IPS-18a (cell line): ENCODE results near the gene DNM3.

Experiments used
- H3K27ac ChIP-seq: one replicate; pipeline ENCODE4 v1.5.1; 2013; ENCODE audit warnings: low read length
- H3K27me3 ChIP-seq: one replicate; pipeline ENCODE4 v1.6.1; 2013; ENCODE audit warnings: mild to moderate bottlenecking, low read length; ENCODE audit not compliant: control insufficient read depth, insufficient read depth
- H3K36me3 ChIP-seq: one replicate; pipeline ENCODE4 v1.6.1; 2013; ENCODE audit warnings: low read depth, low read length; ENCODE audit not compliant: control insufficient read depth
- H3K4me1 ChIP-seq: one replicate; pipeline ENCODE4 v1.6.1; 2013; ENCODE audit warnings: low read depth, low read length; ENCODE audit not compliant: control insufficient read depth
- H3K4me3 ChIP-seq: one replicate; pipeline ENCODE4 v1.5.1; 2013; ENCODE audit warnings: low read length
- H3K9ac ChIP-seq: one replicate; pipeline ENCODE4 v1.6.1; 2013; ENCODE audit warnings: mild to moderate bottlenecking, low read length, moderate library complexity
- H3K9me3 ChIP-seq: one replicate; pipeline ENCODE4 v1.6.1; 2013; ENCODE audit warnings: low read depth, low read length; ENCODE audit not compliant: control insufficient read depth

The DNM3 gene

GRCh38 chr1:171802207-171802606 is 39.1 kb upstream of the DNM3 start:
- Histone ChIP-seq H3K27ac (no peak overlapping the region), H3K9ac (no peak overlapping the region), H3K4me1 (peaks cover 6% of the 10 kb centered on the region), H3K36me3 (peaks cover 8% of the 10 kb centered on the region), H3K27me3 (no peaks in the 10 kb centered on the region), H3K9me3 (no peaks in the 10 kb centered on the region), H3K4me3 (no peak overlapping the region)

GRCh38 chr1:171803045-171803444 is 38.3 kb upstream of the DNM3 start:
- Histone ChIP-seq H3K9me3 (no peaks in the 10 kb centered on the region), H3K36me3 (no peaks in the 10 kb centered on the region), H3K4me1 (peaks cover 6% of the 10 kb centered on the region), H3K27me3 (no peaks in the 10 kb centered on the region), H3K27ac (no peak overlapping the region), H3K4me3 (no peak overlapping the region), H3K9ac (no peak overlapping the region)

GRCh38 chr1:171803461-171804022 is 37.8 kb upstream of the DNM3 start:
- Histone ChIP-seq H3K9ac (no peak overlapping the region), H3K4me3 (no peak overlapping the region), H3K27me3 (no peaks in the 10 kb centered on the region), H3K4me1 (peaks cover 6% of the 10 kb centered on the region), H3K27ac (no peak overlapping the region), H3K9me3 (no peaks in the 10 kb centered on the region), H3K36me3 (no peaks in the 10 kb centered on the region)

GRCh38 chr1:171805395-171806115 is 35.7 kb upstream of the DNM3 start:
- Histone ChIP-seq H3K4me1 (peaks cover 6% of the 10 kb centered on the region), H3K27ac (no peak overlapping the region), H3K9me3 (no peaks in the 10 kb centered on the region), H3K9ac (no peak overlapping the region), H3K27me3 (no peaks in the 10 kb centered on the region), H3K4me3 (no peak overlapping the region), H3K36me3 (no peaks in the 10 kb centered on the region)

- no peaks in the 10 kb centered on the region for H3K27me3 ChIP-seq
- no peak overlapping the region for H3K4me3 ChIP-seq
- H3K4me1 ChIP-seq: no peaks in the 10 kb centered on the region
- H3K9ac ChIP-seq: no peak overlapping the region
- no peaks in the 10 kb centered on the region for H3K9me3 ChIP-seq
- H3K36me3 ChIP-seq: no peaks in the 10 kb centered on the region
- no peak overlapping the region for H3K27ac ChIP-seq
Observed at GRCh38 chr1:171807556-171807955, 33.7 kb upstream of the DNM3 start.

- Histone ChIP-seq H3K9ac (no peak overlapping the region), H3K4me1 (no peaks in the 10 kb centered on the region), H3K27me3 (no peaks in the 10 kb centered on the region), H3K9me3 (no peaks in the 10 kb centered on the region), H3K4me3 (no peak overlapping the region), H3K36me3 (no peaks in the 10 kb centered on the region), H3K27ac (no peak overlapping the region)
Observed at GRCh38 chr1:171809834-171810233, 31.5 kb upstream of the DNM3 start.

- no peak overlapping the region for H3K4me3 ChIP-seq
- H3K4me1 ChIP-seq: no peaks in the 10 kb centered on the region
- H3K27me3 ChIP-seq: no peaks in the 10 kb centered on the region
- no peaks in the 10 kb centered on the region for H3K36me3 ChIP-seq
- no peak overlapping the region for H3K9ac ChIP-seq
- no peaks in the 10 kb centered on the region for H3K9me3 ChIP-seq
- H3K27ac ChIP-seq: no peak overlapping the region
Observed at GRCh38 chr1:171811672-171812071, 29.6 kb upstream of the DNM3 start.

- no peaks in the 10 kb centered on the region for H3K27me3 ChIP-seq
- no peaks in the 10 kb centered on the region for H3K36me3 ChIP-seq
- no peak overlapping the region for H3K27ac ChIP-seq
- H3K9me3 ChIP-seq: no peaks in the 10 kb centered on the region
- H3K4me3 ChIP-seq: no peak overlapping the region
- no peak overlapping the region for H3K9ac ChIP-seq
- peaks cover 11% of the 10 kb centered on the region for H3K4me1 ChIP-seq
Observed at GRCh38 chr1:171814692-171815091, 26.6 kb upstream of the DNM3 start.

GRCh38 chr1:171816300-171816901 is 24.9 kb upstream of the DNM3 start:
- Histone ChIP-seq H3K27ac (no peak overlapping the region), H3K27me3 (no peaks in the 10 kb centered on the region), H3K9ac (no peak overlapping the region), H3K4me1 (peaks cover 11% of the 10 kb centered on the region), H3K9me3 (no peaks in the 10 kb centered on the region), H3K4me3 (no peak overlapping the region), H3K36me3 (no peaks in the 10 kb centered on the region)

- no peaks in the 10 kb centered on the region for H3K36me3 ChIP-seq
- H3K27ac ChIP-seq: no peak overlapping the region
Observed at GRCh38 chr1:171817511-171818265, 23.6 kb upstream of the DNM3 start.

GRCh38 chr1:171819946-171820345 is 21.4 kb upstream of the DNM3 start:
- H3K4me3 ChIP-seq: no peak overlapping the region
- H3K36me3 ChIP-seq: no peaks in the 10 kb centered on the region
- no peak overlapping the region for H3K27ac ChIP-seq
- H3K27me3 ChIP-seq: no peaks in the 10 kb centered on the region
- no peak overlapping the region for H3K9ac ChIP-seq
- no peaks in the 10 kb centered on the region for H3K9me3 ChIP-seq
- peaks cover 11% of the 10 kb centered on the region for H3K4me1 ChIP-seq

More at GRCh38 chr1:171817511-171818265, 23.6 kb upstream of the DNM3 start:
- H3K27me3 ChIP-seq: no peaks in the 10 kb centered on the region
- H3K4me3 ChIP-seq: no peak overlapping the region
- H3K4me1 ChIP-seq: peaks cover 11% of the 10 kb centered on the region
- no peaks in the 10 kb centered on the region for H3K9me3 ChIP-seq
- H3K9ac ChIP-seq: no peak overlapping the region
